Mesendoderm (in vitro differentiated cells): Measurements from ENCODE around the gene ALDH3A2.

Experiments
- DNase-seq: peaks from one replicate; pipeline ENCODE4 v3.0.0; 2013
- H2AK5ac ChIP-seq: 2 replicates; pipeline ENCODE4 v1.6.1; 2013; ENCODE audit warnings: low read length, inconsistent platforms
- H2BK120ac ChIP-seq: 2 replicates; pipeline ENCODE4 v1.6.1; 2013; ENCODE audit warnings: low read depth, mild to moderate bottlenecking, low read length, moderate library complexity, mixed read lengths
- H2BK15ac ChIP-seq: replicated peaks from 2 replicates; pipeline ENCODE4 v1.6.1; 2013; ENCODE audit warnings: low read depth, mild to moderate bottlenecking, moderate library complexity
- H2BK5ac ChIP-seq: 2 replicates; pipeline ENCODE4 v1.6.1; 2013; ENCODE audit warnings: low read length, inconsistent platforms
- H3K18ac ChIP-seq: 2 replicates; pipeline ENCODE4 v1.6.1; 2013; ENCODE audit warnings: mild to moderate bottlenecking, low read length, mixed read lengths
- H3K23ac ChIP-seq: one replicate; pipeline ENCODE4 v1.6.1; 2013; ENCODE audit warnings: low read length
- H3K27ac ChIP-seq: 2 replicates; pipeline ENCODE4 v1.5.1; 2013; ENCODE audit warnings: low read depth, mild to moderate bottlenecking, inconsistent platforms, low read length, moderate library complexity
- H3K27me3 ChIP-seq: 2 replicates; pipeline ENCODE4 v1.6.1; 2013; ENCODE audit warnings: low read length, control low read depth, mild to moderate bottlenecking, inconsistent platforms; ENCODE audit not compliant: insufficient read depth, poor library complexity
- H3K36me3 ChIP-seq: 2 replicates; pipeline ENCODE4 v1.6.1; 2013; ENCODE audit warnings: low read length, inconsistent platforms; ENCODE audit not compliant: control insufficient read depth, insufficient read depth
- H3K4ac ChIP-seq: one replicate; pipeline ENCODE4 v1.6.1; 2013; ENCODE audit warnings: low read depth, mild to moderate bottlenecking, low read length, moderate library complexity
- H3K4me1 ChIP-seq: 2 replicates; pipeline ENCODE4 v1.6.1; 2013; ENCODE audit warnings: low read depth, low read length, inconsistent platforms; ENCODE audit not compliant: control insufficient read depth
- H3K4me2 ChIP-seq: 2 replicates; pipeline ENCODE4 v1.6.1; 2013; ENCODE audit warnings: low read length
- H3K4me3 ChIP-seq: 2 replicates; pipeline ENCODE4 v1.5.1; 2013; ENCODE audit warnings: mild to moderate bottlenecking, low read length
- H3K56ac ChIP-seq: one replicate; pipeline ENCODE4 v1.6.1; 2013; ENCODE audit warnings: low read length
- H3K79me1 ChIP-seq: 2 replicates; pipeline ENCODE4 v1.6.1; 2013; ENCODE audit warnings: low read length, inconsistent platforms
- H3K79me2 ChIP-seq: 2 replicates; pipeline ENCODE4 v1.6.1; 2013; ENCODE audit warnings: mild to moderate bottlenecking, low read length; ENCODE audit not compliant: control insufficient read depth, insufficient read depth
- H3K9ac ChIP-seq: 2 replicates; pipeline ENCODE4 v1.6.1; 2013; ENCODE audit warnings: low read length, inconsistent platforms
- H4K5ac ChIP-seq: one replicate; pipeline ENCODE4 v1.6.1; 2013; ENCODE audit warnings: low read length
- H4K8ac ChIP-seq: one replicate; pipeline ENCODE4 v1.6.1; 2013; ENCODE audit warnings: low read depth, mild to moderate bottlenecking, control low read depth, low read length, moderate library complexity
- WGBS: extraction: QIAGEN DNeasy Blood & Tissue Kit; methylation state at CpG from one replicate; pipeline ENCODE4 v1.1.7; 2013; ENCODE audit warnings: low lambda C conversion rate, missing lambda C conversion rate; ENCODE audit not compliant: insufficient coverage; ENCODE audit errors: extremely low coverage; 5-methylcytosine and 5-hydroxymethylcytosine counted together

ALDH3A2 gene

DNA sequence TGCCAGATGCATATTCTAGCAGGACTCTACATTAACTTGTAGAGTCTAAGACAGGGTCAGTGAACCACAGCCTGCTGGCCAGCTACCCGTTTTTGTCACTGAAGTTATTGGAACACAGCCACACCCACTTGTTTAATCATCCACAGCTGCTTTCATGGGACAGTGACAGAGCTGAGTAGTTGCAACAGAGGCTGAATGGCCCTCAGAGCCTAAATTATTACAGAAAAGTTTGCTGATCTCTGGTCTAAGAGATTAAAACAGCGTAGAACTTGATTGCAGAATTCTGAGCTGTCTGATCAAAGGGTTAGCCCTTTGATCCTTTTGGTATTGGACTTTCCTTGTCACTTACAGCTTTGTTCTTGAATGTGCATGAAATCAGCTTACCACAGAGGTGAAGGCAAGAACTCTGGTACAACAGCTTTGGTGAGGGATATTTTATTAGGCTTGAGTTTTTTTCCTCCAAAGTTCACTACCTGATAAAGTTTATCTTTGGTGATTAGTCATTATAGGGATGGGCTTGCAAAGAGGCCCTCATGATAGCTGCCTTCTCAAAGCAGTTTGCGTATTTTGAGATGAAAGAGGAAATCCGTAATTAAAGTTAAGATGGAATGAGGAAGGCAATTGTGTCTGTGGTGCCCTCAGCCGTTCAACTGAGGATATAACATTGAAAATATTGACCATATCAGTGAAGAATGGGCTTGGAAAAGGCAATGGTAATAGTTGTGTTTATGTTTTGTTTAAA is 23.6 kb downstream of the ALDH3A2 start:
- no peak overlapping the region for H4K5ac ChIP-seq
- no peak overlapping the region for H3K9ac ChIP-seq
- no peak overlapping the region for H3K56ac ChIP-seq
- H2AK5ac ChIP-seq = no peak overlapping the region
- H2BK15ac ChIP-seq = no peak overlapping the region
- no CpG with 5 or more reads among the region's 5 CpGs for WGBS
- H3K79me2 ChIP-seq = no peaks in the 10 kb centered on the region
- no peak overlapping the region for H3K18ac ChIP-seq
- H3K23ac ChIP-seq = no peak overlapping the region
- no peak overlapping the region for H4K8ac ChIP-seq
- H3K4me2 ChIP-seq = no peak overlapping the region
- H2BK120ac ChIP-seq = no peak overlapping the region
- H3K79me1 ChIP-seq = no peaks in the 10 kb centered on the region
- H2BK5ac ChIP-seq = no peak overlapping the region
- no peak for DNase-seq
- no peak overlapping the region for H3K4me3 ChIP-seq
- peaks cover 14% of the 10 kb centered on the region for H3K36me3 ChIP-seq
- no peak overlapping the region for H3K4ac ChIP-seq
- no peak overlapping the region for H3K27ac ChIP-seq
- H3K27me3 ChIP-seq = no peaks in the 10 kb centered on the region
- H3K4me1 ChIP-seq = no peaks in the 10 kb centered on the region

DNA sequence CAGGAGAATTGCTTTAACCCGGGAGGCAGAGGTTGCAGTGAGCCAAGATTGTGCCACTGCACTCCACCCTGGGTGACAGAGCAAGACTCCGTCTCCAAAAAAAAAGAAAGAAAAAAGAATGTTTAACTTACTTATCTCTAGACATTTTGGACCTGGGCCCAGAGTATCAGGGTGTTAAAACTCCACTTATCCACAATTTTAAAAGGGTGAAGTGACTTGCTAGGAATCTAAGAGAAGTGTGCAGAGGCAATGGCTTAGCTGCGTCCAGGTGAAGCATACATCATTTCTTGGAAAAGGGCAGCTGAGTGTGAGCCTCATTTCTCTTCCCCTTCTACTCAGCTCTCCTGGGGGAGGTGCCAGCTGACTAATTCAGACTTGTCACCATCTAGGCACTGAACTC is 25.1 kb downstream of the ALDH3A2 start:
- Histone ChIP-seq H3K9ac (no peak overlapping the region), H3K36me3 (peaks cover 14% of the 10 kb centered on the region), H3K4me1 (no peaks in the 10 kb centered on the region), H2BK5ac (no peak overlapping the region), H3K23ac (no peak overlapping the region), H3K4me3 (no peak overlapping the region), H3K79me1 (no peaks in the 10 kb centered on the region), H3K27ac (no peak overlapping the region), H3K27me3 (no peaks in the 10 kb centered on the region), H3K56ac (no peak overlapping the region), H2BK120ac (no peak overlapping the region), H3K4me2 (no peak overlapping the region), H3K4ac (no peak overlapping the region), H3K18ac (no peak overlapping the region), H4K8ac (no peak overlapping the region), H2AK5ac (no peak overlapping the region), H4K5ac (no peak overlapping the region), H2BK15ac (no peak overlapping the region), H3K79me2 (no peaks in the 10 kb centered on the region)
- DNase-seq = no peak
- no CpG with 5 or more reads among the region's 3 CpGs for WGBS

DNA sequence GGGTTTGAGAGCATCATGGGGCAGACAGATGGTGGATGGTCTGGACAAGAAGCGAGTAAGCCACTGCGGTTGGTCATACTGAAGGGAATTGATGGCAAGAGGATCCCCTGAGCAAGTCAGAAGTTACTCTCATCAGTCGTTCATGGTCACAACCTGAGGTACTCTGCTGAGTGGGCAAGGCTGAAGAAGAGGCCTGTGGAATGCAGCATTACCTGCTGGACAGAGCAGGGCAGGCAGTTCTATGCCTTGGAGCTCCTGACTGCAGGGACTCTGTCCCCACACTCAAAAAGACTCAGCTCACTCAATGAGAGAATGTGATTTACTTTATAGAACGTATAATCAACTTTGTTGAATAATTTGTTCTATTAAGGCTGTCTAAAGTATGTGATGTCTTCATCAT is 28.3 kb downstream of the ALDH3A2 start:
- no peak overlapping the region for H3K27ac ChIP-seq
- H3K36me3 ChIP-seq = peaks cover 12% of the 10 kb centered on the region
- no peak overlapping the region for H3K9ac ChIP-seq
- H3K4me3 ChIP-seq = peak overlapping the region; percentile 16
- H2AK5ac ChIP-seq = no peak overlapping the region
- no peak overlapping the region for H4K8ac ChIP-seq
- no peaks in the 10 kb centered on the region for H3K27me3 ChIP-seq
- no CpG with 5 or more reads among the region's 4 CpGs for WGBS
- no peaks in the 10 kb centered on the region for H3K4me1 ChIP-seq
- H2BK120ac ChIP-seq = no peak overlapping the region
- no peak overlapping the region for H3K4me2 ChIP-seq
- no peak overlapping the region for H2BK5ac ChIP-seq
- H3K79me1 ChIP-seq = no peaks in the 10 kb centered on the region
- H3K79me2 ChIP-seq = no peaks in the 10 kb centered on the region
- H3K23ac ChIP-seq = no peak overlapping the region
- H4K5ac ChIP-seq = no peak overlapping the region
- no peak overlapping the region for H3K4ac ChIP-seq
- DNase-seq = no peak
- no peak overlapping the region for H3K18ac ChIP-seq
- H2BK15ac ChIP-seq = no peak overlapping the region
- no peak overlapping the region for H3K56ac ChIP-seq

DNA sequence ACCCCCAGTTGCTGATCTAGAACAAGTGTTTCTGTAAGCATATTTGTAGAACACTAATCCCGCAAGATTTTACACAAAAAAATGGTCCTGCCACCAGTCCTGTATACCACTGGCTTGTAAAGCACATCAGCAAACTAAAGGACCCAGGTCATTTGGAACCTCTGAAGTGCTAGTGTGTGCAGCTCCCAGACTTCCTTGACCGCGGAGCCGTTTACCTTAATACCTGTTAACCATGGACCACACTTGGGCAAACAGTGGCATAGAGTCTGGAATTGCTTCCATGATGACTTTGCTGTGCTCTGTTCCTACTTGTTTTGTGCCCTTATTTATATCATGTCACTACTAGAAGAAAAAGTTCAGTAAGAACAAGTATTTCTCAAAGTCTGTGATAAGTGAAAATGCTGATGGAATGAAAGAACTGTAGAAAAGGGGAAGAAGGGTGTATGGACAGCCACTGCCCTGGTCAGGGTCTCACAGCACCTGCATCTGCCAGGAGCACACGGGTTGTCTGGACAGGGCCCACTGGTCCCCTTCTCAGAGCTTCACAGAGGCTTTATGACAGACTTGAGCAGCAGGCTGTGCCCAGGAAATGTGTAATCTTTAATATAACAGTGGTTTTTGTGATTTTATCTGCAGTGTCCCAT is 29.3 kb downstream of the ALDH3A2 start:
- Histone ChIP-seq H4K8ac (no peak overlapping the region), H3K4ac (no peak overlapping the region), H3K79me2 (no peaks in the 10 kb centered on the region), H3K4me2 (no peak overlapping the region), H3K23ac (no peak overlapping the region), H3K9ac (no peak overlapping the region), H2BK5ac (no peak overlapping the region), H2BK15ac (no peak overlapping the region), H3K18ac (no peak overlapping the region), H3K27me3 (no peaks in the 10 kb centered on the region), H3K36me3 (peaks cover 10% of the 10 kb centered on the region), H2BK120ac (no peak overlapping the region), H2AK5ac (no peak overlapping the region), H4K5ac (no peak overlapping the region), H3K4me3 (no peak overlapping the region), H3K27ac (no peak overlapping the region), H3K56ac (no peak overlapping the region), H3K79me1 (no peaks in the 10 kb centered on the region), H3K4me1 (no peaks in the 10 kb centered on the region)
- no CpG with 5 or more reads among the region's 5 CpGs for WGBS
- no peak for DNase-seq

DNA sequence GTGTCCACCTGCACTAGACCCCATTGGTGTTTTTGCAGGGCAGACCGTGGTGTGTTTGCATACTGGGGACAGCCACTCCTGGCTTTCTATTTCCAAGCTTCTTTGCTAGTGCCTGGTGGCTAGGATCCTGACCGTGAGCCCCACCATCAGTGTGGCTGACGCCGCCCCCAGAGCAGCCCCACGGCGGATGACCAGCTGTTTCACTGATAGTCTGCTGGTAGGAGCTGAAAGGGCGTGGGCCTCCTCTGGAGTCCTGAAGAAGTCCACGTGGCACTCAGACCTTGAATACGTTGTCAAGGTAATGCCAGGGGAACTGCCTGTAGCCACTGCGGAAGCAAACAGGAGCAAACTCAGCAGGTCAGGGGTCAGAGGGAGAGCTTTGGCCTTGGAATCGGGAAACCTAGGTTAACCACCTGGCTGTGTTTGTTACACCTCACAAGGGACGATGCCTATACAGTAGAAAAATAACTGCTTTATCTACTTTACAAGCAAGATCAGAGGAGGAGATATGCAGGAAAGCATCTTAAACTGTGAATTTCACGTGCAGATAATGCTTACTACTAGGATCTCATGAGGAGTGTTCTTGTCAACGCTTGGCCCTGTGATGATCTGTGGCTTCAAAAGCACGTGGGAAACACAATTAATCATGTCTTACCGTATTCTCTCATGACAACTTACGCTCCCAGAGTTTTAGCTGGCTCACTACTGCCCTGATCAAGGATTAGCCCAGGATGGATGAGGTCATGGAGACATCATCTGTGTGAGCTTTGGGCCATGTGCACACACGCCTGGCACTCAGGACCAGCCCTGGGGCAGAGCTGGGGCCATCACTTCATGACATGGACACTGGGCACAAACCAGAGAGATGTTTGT is 30.3 kb downstream of the ALDH3A2 start:
- no peak overlapping the region for H3K4me3 ChIP-seq
- H2BK15ac ChIP-seq = no peak overlapping the region
- DNase-seq = no peak
- no peaks in the 10 kb centered on the region for H3K79me2 ChIP-seq
- H4K5ac ChIP-seq = no peak overlapping the region
- H3K4ac ChIP-seq = no peak overlapping the region
- no peak overlapping the region for H3K4me2 ChIP-seq
- no peak overlapping the region for H3K9ac ChIP-seq
- H4K8ac ChIP-seq = no peak overlapping the region
- H3K27ac ChIP-seq = no peak overlapping the region
- no peak overlapping the region for H3K18ac ChIP-seq
- H3K4me1 ChIP-seq = no peaks in the 10 kb centered on the region
- no peak overlapping the region for H2AK5ac ChIP-seq
- no peak overlapping the region for H2BK5ac ChIP-seq
- no peak overlapping the region for H3K23ac ChIP-seq
- H3K27me3 ChIP-seq = no peaks in the 10 kb centered on the region
- H3K56ac ChIP-seq = no peak overlapping the region
- no peaks in the 10 kb centered on the region for H3K79me1 ChIP-seq
- no peak overlapping the region for H2BK120ac ChIP-seq
- no CpG with 5 or more reads among the region's 18 CpGs for WGBS
- peaks cover 9% of the 10 kb centered on the region for H3K36me3 ChIP-seq
